AG09309 (cell line): ENCODE measurements around the gene UNC119.

Experiments
- DNase-seq: peaks from one replicate; pipeline ENCODE4 v3.0.0-alpha.2; 2010; ENCODE audit warnings: low read depth
- H3K4me3 ChIP-seq: 2 replicates; pipeline ENCODE4 v1.5.1; 2011; ENCODE audit warnings: mild to moderate bottlenecking, low read depth, low read length, moderate library complexity; ENCODE audit not compliant: control insufficient read depth
- TF ChIP-seq, protein P1 (sequence below): IDR thresholded peaks from 2 replicates; pipeline ENCODE4 v1.5.1; 2011; ENCODE audit warnings: mild to moderate bottlenecking, low read depth, low read length, inconsistent platforms; ENCODE audit not compliant: insufficient read depth, control insufficient read depth; ENCODE audit errors: missing control alignments

Gene UNC119

DNA sequence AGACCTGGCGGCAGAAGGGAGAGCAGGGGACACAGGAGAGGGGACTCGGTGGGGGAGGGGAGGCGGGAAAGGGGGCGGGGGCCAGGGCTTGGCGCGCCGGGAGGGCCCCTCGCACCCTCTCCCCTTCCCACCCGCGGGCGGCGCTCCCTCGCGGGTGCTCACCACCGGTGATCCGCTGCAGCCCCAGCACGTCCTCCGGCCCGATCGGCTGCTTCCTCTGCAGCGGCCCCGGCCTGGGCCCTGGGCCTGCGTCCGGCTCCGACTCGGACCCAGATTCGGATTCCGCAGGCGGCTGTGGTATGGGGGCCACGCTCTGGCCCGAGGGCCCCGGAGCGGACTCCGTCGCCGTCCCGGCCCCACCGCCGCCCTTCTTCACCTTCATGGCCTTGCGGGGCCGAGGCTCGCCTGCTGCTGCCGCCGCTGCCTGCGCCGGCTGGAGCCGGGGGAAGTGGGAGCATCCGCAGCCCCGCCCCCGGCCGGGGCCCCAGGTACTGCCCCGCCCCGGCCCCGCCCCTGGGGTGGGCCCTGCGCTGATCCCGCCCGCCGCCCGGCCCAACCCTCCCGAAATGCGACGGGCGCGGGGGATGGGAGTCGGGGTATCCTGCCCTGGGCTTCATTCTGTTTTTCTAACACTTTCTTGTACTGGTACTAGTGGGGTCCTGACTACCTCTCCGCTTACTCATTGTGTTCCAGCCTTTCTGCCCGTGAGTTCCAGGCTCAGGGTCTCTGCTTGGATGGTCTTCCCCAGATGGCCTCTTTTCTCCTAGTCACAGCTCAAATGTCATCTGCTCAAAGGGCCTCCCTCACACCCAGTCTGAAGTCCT lies at the start of gene UNC119:
Gene UNC119, minus strand, starts transcription at position 449 of the 824 bp plus-strand sequence. Its CDS starts 67 bp downstream, at position 382.
- H3K4me3 ChIP-seq = peak within 1 kb of the TSS; percentile 62
- TF ChIP-seq, protein P1, sequence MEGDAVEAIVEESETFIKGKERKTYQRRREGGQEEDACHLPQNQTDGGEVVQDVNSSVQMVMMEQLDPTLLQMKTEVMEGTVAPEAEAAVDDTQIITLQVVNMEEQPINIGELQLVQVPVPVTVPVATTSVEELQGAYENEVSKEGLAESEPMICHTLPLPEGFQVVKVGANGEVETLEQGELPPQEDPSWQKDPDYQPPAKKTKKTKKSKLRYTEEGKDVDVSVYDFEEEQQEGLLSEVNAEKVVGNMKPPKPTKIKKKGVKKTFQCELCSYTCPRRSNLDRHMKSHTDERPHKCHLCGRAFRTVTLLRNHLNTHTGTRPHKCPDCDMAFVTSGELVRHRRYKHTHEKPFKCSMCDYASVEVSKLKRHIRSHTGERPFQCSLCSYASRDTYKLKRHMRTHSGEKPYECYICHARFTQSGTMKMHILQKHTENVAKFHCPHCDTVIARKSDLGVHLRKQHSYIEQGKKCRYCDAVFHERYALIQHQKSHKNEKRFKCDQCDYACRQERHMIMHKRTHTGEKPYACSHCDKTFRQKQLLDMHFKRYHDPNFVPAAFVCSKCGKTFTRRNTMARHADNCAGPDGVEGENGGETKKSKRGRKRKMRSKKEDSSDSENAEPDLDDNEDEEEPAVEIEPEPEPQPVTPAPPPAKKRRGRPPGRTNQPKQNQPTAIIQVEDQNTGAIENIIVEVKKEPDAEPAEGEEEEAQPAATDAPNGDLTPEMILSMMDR = no peak
- no peak for DNase-seq

DNA sequence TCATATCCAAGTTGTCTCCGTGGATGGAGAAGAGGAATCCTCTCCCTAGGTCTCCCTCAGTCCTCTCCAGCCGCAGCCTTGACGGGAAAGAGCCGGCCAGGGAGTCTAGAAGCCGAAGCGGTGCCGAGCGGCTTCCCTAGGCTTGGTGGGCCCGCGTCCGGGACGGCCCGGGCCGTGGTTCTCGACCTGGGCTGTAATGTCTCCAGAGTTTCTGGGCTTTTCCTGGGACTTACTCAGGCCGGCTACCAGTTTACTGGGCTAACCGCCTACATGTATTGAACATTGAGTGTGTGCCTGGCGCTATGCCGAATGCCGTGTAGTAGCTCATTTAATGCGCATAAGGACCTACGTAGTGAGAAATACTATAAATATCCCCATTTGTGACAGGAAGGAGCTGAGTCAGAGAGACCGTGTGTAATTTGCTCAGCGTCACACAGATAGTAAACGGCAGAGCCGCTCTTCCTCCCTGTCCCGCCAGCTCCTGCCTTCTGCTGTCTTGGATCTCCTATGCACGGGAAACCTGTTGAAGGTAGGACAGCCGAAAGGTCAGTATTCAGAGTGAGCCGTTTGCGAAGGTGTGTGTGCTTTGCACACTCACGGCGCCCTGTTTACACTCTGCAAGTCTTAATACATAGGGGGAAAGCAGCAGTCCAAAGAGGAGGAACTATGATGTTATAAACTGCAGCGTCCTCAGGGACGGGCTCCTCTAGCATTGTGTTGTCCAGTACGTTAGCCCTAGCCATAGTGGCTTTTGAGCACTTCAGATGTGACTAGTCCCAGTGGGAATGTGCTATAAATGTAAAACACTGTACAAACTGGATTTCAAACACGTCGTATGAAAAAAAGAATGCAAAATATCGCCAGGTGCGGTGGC lies 47.1 kb upstream of the UNC119 start:
- H3K4me3 ChIP-seq = peak overlapping the region; percentile 90
- peak; percentile 74 for DNase-seq
- TF ChIP-seq, protein P1 = no peak

DNA sequence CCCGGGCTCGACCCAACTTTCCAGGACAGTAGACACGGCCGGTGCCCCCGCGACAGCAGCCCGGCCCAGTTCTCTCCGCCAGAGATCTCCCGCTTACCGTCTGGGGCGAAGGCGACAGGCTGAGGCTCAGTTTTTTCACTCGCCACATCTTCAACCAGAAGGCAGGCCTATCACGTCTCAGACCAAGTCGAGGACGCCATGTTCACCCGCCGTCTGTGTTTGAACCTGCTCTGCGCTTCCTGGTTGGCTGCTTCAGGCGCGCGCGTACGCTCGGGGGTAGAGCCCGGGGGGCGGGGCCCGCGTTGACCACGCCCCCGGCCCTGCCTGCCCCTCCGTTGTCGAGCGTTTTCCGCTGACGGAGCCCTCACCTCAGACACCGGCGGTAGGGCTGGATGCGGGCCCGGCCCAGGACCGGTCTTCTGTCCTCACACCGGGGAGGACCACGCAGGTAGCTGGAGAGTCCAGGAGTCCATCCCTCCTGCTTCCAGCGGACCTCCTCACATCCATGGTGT lies 46.4 kb upstream of the UNC119 start, which contains the start of gene SPAG5:
Gene SPAG5, minus strand, starts transcription at position 227 of the 512 bp plus-strand sequence. Its CDS starts 79 bp downstream, at position 148.
- TF ChIP-seq, protein P1 = no peak
- peak within 1 kb of the TSS; percentile 90 for H3K4me3 ChIP-seq

DNA sequence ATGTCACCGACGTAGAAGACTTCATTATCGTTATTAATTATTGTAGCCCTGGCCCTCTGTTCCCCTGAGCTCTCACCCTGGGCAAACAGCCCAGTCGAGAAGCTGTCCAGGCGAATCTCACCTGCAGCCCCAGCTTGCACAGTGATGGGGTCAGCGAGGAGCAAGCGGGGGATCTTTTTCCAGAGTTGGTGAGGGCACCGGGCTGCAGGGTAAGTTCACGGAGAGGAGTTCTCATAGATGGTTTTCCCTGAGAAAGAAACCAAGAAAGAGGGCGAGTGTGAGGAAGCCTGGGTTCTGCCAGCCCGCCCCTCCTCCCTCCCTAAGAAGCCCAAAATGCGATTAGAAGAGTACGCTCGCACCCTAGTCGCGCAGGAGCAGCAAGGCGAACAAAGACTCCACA lies 46.0 kb upstream of the UNC119 start:
- TF ChIP-seq, protein P1 = no peak
- peak overlapping the region; percentile 90 for H3K4me3 ChIP-seq
- DNase-seq = no peak

More for the DNA sequence above, 46.4 kb upstream of the UNC119 start, which contains the start of gene SPAG5:
- DNase-seq = peak; percentile 60

DNA sequence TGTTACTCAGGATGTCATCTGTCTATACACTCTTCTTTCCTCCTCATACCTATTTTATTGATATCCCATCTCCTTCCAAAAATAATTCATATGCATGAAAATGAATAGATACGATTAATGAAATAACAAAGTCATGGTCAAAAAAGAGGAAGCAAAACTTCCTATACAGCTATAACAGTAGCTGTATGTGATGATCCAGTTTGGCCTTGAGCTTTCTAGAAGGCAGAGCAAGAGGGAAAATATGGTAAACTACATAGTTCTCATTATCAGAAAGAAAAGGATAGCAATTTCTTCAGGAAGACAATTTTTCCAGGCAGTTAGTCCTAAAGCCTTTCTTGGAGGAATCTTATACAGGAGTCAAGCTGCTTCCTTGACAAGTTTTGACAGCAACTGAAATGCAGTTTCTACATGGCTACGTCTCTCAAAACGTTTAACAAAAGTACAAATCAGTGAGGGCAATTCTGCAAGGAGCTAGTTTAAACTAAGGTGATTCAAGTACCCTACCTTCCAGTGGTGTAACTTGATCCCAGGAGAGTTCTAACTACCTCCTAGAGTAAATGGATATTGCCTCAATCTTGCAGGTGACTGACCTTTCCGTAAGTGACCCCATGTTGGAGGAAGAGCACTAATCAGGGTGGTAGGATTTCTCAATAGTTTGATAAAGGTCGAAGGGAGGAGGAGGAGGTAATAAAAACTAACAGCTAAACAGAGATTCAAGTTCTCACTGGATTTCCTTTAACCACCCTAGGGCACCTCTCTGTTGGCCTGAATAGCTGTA lies 45.4 kb upstream of the UNC119 start:
- peak overlapping the region; percentile 90 for H3K4me3 ChIP-seq
- TF ChIP-seq, protein P1 = no peak
- no peak for DNase-seq
